ENCODE measurements around the gene DNAJC11.

- TF ChIP-seq, protein P1, sequence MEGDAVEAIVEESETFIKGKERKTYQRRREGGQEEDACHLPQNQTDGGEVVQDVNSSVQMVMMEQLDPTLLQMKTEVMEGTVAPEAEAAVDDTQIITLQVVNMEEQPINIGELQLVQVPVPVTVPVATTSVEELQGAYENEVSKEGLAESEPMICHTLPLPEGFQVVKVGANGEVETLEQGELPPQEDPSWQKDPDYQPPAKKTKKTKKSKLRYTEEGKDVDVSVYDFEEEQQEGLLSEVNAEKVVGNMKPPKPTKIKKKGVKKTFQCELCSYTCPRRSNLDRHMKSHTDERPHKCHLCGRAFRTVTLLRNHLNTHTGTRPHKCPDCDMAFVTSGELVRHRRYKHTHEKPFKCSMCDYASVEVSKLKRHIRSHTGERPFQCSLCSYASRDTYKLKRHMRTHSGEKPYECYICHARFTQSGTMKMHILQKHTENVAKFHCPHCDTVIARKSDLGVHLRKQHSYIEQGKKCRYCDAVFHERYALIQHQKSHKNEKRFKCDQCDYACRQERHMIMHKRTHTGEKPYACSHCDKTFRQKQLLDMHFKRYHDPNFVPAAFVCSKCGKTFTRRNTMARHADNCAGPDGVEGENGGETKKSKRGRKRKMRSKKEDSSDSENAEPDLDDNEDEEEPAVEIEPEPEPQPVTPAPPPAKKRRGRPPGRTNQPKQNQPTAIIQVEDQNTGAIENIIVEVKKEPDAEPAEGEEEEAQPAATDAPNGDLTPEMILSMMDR (IDR thresholded peaks at IDR 0.05; ENCODE audit: poor library complexity), result no peak
- TF ChIP-seq EZH2 (IDR thresholded peaks at IDR 0.05; ENCODE audit: borderline replicate concordance), result no peak
These were observed 22.2 kb upstream of the DNAJC11 start for GRCh38 chr1:6723621-6724428.

Measured in hepatocyte (in vitro differentiated cells).